HG03095 (cell line): ENCODE results near the gene SCRN2.

ENCODE experiments used
- ATAC-seq: cut with Tn5 transposase; IDR thresholded peaks from one replicate; pipeline ENCODE4 v1.9.1; 2021; ENCODE audit warnings: moderate library complexity; ENCODE audit not compliant: unreplicated experiment

SCRN2 gene

GRCh38 chr17:47807421-47807820, 33.7 kb downstream of the SCRN2 start:
- no peak for ATAC-seq

GRCh38 chr17:47806913-47807255, 34.2 kb downstream of the SCRN2 start:
- no peak for ATAC-seq

- ATAC-seq, result no peak
Observed at GRCh38 chr17:47806026-47806912, 34.8 kb downstream of the SCRN2 start.

- ATAC-seq, result no peak
Observed at GRCh38 chr17:47804461-47804860, 36.6 kb downstream of the SCRN2 start.

- ATAC-seq, result no peak
Observed at GRCh38 chr17:47803751-47804150, 37.3 kb downstream of the SCRN2 start.

GRCh38 chr17:47803201-47803600, 37.9 kb downstream of the SCRN2 start:
- no peak for ATAC-seq

GRCh38 chr17:47802341-47803022, 38.6 kb downstream of the SCRN2 start:
- ATAC-seq, result no peak

- no peak for ATAC-seq
Observed at GRCh38 chr17:47801906-47802305, 39.2 kb downstream of the SCRN2 start.

- ATAC-seq, result no peak
Observed at GRCh38 chr17:47801176-47801765, 39.8 kb downstream of the SCRN2 start.

- no peak for ATAC-seq
Observed at GRCh38 chr17:47800686-47801085, 40.4 kb downstream of the SCRN2 start.

GRCh38 chr17:47797797-47798196, 43.3 kb downstream of the SCRN2 start:
- no peak for ATAC-seq

GRCh38 chr17:47792979-47793378, 48.1 kb downstream of the SCRN2 start:
- no peak for ATAC-seq

GRCh38 chr17:47792457-47792856, 48.6 kb downstream of the SCRN2 start:
- no peak for ATAC-seq

- no peak for ATAC-seq
Observed at GRCh38 chr17:47791025-47791424, 50.0 kb downstream of the SCRN2 start.

GRCh38 chr17:47789611-47790561, 51.2 kb downstream of the SCRN2 start:
- ATAC-seq, result no peak
